Measurements from ENCODE around the gene CAPN10.

Gene CAPN10

DNA sequence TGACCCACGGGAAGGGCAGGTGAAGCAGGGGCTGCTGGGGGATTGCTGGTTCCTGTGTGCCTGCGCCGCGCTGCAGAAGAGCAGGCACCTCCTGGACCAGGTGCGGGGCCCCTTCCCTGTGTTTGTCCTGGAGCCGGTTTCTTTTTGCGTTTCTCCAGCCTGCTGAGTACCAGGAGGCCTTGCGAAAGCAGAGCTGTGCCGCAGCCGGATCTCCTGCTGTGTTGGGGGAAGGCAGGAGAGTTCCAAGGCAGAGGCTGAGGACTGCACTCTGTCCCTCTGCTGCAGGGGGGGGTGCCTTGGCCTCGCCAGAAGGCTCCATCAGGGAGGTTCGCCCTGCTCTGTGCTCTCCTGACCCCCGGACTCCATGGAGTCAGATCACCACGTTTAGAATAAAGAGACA is 2.8 kb downstream of the CAPN10 start:
- DNase-seq (ENCODE audit: low read depth in 3 of 3) = no peak

DNA sequence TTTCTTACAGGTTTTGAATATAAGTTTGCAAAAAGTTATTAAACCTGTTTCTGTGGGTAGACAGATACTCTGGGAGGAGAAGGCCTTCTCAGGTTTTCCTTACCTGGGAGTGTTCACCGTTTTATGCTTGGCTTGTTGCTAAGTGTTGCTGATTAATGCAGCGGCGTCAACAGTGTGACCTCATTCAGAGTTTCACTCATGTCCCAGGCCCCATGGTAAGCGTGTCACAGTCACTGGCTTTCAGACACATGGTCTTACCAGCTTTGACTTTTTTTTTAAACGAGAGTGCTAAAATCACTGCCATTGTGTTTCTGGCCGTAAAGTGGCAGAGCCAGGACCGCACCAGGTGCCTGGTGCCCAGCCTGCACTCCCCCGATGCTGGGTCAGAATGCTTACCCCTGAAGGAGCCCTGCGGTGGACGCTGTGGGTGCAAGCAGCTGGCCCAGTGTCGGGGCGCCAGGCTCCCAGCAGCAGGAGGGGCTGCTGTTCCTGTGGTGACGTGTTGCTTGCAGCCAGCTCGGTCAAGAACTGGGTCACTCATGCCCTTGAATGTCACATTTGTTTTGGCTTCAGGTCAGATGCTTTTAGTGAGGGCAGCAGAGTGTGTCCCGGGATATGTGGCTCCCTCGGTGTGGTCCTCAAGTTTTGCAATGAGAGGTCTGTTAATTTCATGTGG is 3.5 kb downstream of the CAPN10 start:
- no peak for DNase-seq (ENCODE audit: low read depth in 3 of 3)

DNA sequence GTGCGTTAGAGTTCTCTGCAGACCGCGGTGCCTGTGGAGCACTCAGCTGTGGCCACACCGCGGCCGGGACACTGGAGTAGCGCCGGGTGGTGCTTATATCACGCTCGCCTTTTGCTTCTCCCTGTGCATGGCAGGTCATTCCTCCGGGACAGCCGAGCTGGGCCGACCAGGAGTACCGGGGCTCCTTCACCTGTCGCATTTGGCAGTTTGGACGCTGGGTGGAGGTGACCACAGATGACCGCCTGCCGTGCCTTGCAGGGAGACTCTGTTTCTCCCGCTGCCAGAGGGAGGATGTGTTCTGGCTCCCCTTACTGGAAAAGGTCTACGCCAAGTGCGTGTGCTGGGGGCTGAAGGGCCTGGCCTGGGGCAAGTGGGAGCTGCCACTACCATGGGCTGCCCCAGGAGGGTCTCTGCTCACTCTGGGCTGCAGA is 4.2 kb downstream of the CAPN10 start:
- DNase-seq (ENCODE audit: low read depth in 3 of 3) = no peak

DNA sequence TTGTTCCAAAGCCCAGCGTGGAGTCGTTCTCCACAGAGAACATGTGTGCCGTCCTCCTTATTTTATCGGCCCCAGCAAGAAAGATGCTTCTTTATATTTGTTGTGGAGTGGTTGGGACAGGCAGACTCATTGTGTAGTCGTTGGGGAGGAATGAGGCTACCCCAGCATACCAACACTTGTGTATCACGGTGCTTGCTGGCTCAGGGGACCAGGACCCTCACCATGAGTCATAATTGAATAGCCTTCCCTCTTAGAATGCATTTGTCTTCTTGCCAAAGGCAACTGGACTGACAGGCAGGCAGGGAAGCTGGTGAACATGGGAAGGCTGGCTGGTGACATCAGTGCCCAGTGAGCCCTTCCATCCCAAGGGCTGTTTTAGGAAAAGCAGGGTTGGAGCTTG is 4.7 kb downstream of the CAPN10 start:
- no peak for DNase-seq (ENCODE audit: low read depth in 3 of 3)

DNA sequence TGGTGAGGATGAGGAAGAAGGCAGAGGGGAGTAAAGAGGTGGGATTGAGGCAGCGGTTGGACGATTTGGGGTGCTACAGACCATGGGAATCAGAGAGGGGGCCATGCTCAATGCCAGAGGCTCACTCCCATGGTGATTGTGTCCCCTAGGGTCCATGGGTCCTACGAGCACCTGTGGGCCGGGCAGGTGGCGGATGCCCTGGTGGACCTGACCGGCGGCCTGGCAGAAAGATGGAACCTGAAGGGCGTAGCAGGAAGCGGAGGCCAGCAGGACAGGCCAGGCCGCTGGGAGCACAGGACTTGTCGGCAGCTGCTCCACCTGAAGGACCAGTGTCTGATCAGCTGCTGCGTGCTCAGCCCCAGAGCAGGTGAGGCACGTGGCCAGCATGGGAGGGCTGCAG is 5.2 kb downstream of the CAPN10 start:
- no peak for DNase-seq (ENCODE audit: low read depth in 3 of 3)

DNA sequence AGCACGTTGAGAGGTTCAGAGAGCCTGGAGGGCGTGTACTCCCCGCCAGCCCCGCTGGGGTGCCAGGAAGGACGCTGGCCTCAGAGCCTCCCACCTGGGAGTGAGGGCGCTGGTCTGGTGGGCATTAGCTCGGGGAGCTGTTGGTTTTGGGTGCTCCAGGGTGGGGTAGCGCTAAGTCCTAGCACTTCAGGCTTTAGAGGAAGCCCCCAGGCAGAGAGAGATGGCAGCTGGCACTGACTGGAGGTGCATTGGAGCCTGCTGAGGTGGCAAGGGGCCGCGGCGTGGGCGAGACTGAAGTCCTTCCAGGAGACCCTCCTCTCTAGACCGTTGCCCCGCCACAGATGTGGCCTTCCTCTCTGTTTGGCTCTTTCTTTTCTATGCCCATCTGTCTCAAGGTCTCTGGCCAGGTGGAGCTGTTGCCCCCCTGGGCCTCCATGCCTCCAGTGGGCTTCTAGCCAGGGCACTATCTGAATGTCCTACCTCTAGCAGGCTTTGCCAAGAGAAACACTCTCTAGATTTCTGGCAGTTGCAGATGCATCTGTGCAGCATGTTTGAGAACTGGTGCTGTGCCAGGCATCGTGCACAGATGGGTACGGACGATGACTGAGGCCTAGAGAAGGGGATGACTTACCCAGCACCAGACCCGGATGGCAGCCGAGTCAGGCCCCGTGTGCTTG is 6.6 kb downstream of the CAPN10 start:
- no peak for DNase-seq (ENCODE audit: low read depth in 3 of 3)

DNA sequence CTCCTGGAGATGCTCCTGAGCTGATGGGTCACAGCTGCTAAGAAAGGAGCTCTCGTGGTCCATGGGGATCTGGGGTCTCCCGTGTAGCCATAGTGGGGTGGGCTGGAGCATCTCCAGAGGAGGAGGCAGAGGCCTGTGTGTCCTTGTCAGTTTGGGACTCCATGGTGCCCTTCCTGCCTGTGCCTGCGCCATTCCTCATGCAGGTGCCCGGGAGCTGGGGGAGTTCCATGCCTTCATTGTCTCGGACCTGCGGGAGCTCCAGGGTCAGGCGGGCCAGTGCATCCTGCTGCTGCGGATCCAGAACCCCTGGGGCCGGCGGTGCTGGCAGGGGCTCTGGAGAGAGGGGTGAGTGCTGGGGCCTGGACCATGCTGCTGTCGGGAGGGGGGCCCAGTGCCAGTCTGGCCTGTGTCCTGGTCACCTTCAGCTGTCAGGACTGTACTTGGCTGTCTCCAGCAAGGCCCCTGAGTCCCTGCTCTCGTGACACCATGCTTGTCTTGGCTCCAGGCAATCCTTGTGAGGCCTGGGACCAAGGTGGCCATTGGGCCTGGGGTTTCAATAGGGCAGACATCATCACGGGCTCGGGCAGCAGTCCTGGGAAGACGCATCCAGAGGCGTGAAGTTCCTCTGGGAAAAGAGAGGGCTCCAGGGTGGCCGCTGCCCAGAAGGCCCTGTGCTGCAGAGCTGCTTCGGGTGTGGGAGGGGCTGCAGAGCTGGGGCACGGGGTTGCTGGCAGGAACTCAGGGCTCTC is 7.3 kb downstream of the CAPN10 start:
- DNase-seq (ENCODE audit: low read depth in 3 of 3) = no peak

DNA sequence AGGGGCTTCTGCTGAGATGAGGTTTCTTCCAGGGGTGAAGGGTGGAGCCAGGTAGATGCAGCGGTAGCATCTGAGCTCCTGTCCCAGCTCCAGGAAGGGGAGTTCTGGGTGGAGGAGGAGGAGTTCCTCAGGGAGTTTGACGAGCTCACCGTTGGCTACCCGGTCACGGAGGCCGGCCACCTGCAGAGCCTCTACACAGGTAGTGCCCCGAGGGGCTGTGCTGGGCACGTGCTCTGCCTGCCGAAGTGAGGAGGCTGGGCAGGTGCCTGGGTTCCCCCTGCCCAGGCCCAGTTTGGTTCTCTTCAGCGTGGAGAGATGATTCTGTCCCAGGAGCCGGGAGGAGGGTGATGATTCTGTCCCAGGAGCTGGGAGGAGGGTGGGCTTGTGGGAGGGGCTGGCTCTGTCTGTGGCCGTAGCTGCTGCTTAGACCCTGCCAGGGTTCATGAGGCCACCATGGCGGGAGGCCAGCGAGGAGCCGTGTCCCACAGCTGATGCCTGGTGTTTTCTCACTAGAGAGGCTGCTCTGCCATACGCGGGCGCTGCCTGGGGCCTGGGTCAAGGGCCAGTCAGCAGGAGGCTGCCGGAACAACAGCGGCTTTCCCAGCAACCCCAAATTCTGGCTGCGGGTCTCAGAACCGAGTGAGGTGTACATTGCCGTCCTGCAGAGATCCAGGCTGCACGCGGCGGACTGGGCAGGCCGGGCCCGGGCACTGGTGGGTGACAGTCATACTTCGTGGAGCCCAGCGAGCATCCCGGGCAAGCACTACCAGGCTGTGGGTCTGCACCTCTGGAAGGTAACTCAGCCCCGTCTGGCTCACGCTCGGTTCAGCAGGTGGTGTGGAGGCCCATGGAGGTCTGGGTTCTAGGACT is 8.2 kb downstream of the CAPN10 start:
- DNase-seq (ENCODE audit: low read depth in 3 of 3) = no peak

DNA sequence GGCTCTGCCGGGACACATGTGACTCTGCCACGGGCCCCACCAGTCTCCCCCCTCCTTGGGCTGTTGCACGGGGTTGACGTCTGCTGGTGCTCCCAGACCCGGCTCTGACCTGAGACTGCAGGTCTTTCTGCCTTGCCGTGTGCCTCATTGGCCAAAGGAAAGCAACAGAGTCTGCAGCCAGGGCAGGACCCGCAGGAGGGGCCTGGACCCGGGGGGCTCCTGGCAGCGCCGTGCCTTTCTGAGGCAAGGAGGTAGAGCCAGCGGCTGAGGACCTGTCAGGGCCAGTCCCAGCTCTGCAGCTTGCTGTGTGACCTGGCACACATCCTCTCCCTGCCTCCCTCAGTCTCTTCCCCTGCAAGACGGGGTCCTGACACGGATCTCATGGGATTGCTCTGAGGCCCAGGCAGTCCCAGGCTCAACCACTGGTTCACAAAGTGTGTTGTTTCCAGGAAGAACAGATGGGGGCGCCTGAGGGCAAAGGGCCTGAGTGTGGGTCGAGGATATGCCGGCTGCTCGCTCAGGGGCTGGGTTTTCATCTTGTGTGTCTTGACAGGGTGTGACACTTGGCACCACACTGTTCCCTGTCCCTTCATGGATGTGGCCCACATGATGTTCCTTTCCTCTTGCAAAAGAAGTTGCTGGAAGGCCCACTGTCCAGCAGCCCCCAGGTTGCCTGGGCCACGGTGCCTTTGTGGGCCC is 9.0 kb downstream of the CAPN10 start:
- no peak for DNase-seq (ENCODE audit: low read depth in 3 of 3)

DNA sequence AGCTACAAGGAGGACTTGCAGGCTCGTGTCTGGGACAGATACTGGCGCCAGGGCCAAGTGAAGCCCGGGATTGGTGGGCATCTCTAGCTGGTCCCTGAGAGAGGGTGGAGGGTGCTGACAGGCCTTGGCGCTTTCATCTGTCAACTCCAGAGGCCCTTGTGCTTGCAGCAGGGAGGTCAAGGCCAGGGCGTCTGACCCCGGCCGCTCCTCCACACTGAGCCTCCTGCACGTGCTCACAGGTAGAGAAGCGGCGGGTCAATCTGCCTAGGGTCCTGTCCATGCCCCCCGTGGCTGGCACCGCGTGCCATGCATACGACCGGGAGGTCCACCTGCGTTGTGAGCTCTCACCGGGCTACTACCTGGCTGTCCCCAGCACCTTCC is 9.5 kb downstream of the CAPN10 start:
- no peak for DNase-seq (ENCODE audit: low read depth in 3 of 3)

DNA sequence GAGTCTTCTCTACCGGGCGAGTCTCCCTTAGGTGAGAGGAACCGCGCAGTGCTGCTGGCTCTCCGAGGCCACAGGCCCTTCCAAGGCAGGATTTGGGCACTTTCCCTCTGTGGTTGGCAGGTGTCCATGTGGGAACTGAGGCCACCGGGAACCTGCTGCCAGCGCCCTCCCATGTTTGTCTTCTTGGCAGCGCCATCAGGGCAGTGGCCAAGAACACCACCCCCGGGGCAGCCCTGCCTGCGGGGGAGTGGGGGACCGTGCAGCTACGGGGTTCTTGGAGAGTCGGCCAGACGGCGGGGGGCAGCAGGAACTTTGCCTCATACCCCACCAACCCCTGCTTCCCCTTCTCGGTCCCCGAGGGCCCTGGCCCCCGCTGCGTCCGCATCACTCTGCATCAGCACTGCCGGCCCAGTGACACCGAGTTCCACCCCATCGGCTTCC is 10.0 kb downstream of the CAPN10 start:
- DNase-seq (ENCODE audit: low read depth in 3 of 3) = no peak

DNA sequence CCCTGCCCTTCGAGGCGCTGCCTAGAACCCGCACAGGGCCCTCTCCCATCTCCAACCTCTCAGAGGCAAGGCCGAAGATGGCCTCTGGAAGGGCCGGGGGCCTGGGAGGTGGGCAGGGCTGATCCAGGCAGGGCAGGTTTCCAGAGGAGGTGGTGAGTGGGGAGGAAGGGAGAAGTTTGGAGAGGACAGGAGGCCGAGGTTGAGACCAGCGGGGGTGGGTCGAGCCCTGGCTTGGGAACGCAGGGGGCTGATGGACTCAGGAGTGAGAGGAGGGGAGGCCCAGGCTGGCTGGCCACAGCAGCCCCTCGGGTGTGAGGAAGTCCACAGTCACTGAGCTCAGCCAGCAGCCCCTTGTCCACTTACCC is 10.5 kb downstream of the CAPN10 start:
- no peak for DNase-seq (ENCODE audit: low read depth in 3 of 3)

DNA sequence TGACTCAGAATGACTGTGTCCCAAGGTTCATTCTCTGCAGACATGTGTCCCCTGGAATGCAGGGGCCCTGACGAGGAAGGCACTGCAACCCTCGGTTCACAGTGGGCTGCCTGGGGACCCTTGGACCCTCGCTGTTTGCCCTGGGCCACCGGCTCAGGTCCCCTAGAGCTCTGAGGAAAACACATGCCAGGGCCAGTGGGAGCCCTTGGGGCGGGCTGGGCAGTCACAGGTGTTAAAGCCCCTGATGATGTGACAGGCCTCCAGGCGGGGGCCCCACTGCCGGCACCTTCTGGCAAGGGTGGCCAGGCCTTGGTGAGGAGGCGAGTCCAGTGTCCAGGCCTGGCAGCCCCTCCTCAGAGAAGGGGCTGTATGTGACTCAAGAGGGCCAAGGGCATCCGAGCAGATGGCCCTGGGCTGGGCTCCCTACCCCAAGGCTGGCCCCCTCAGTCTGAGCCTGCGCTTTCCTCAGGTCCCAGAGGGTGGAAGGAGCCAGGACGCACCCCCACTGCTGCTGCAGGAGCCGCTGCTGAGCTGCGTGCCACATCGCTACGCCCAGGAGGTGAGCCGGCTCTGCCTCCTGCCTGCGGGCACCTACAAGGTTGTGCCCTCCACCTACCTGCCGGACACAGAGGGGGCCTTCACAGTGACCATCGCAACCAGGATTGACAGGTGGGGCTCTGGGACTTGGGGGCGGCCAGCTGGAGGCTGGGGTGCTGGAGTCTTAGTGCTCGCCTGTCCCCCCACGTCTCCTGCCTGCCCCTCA is 11.1 kb downstream of the CAPN10 start:
- no peak for DNase-seq (ENCODE audit: low read depth in 3 of 3)

DNA sequence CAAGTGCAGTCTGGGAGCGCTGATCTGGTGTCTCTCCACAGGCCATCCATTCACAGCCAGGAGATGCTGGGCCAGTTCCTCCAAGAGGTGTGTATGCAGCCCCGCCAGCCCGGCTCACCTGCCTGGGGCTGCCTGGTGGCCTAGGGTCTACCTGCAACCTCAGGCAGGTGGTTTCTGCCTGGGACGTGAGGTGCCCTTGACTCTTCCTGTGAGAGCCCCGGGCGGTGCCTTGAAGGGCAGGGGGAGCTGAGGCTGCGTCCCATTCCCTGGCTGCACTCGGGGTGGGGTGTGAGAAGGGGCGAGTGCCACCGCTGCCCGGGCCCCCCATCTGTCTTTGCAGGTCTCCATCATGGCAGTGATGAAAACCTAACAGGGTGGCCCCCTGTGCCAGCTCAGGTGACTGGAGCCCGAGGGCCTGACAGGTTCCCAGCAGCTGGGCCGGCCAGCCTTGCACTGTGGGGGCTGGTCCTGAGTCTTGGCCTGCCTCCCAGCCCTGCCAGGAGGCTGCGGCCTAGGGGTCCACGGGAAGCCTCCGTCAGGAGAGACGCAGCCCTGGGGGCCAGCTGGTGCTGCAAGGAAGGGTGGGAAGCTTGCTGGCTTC is 11.9 kb downstream of the CAPN10 start:
- no peak for DNase-seq (ENCODE audit: low read depth in 3 of 3)

DNA sequence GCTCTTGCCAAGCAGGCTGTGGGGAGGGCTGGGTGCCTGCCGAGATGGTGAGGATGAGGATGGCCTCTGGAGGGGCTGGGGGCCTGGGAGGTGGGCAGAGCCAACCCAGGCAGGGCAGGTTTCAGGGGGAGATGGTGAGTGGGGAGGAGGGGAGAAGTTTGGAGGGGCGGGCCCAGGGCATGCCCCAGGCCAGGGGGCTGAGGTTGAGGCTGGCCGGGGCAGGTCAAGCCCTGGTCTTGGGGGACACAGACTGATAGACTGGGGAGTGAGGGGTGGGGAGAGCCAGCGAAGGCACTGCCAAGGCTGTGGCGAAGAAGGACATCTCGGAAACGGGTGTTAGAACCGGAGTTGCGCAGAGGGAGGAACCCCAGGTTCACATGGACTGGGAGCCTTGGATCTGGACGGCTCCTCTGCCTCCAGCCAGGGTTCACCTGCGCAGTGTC is 12.6 kb downstream of the CAPN10 start:
- no peak for DNase-seq (ENCODE audit: low read depth in 3 of 3)

DNA sequence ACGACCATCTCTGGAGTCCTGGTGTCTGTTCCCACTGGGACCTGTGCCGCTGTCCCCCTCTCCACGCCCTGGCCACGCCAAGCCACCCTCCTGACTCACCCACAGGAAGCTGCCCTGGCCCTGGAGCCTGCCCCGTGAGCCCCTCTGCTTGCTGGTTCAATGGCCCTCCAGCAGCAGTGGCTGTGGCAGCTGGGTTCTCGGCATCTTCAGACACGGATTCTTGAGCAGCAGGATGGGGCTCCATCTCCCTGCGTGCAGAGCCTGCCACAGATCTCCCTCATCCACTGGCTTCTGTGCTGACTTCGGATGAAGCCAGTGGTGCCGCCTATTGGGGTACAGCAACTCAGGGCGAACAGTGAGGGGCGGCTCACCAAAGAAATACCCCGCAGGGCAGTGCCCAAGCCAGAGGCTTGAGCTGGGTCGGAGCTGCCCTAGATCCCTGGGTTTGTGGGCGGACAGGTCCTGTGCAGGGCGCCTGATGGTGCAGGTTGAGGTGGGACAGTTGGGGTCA is 14.0 kb downstream of the CAPN10 start:
- DNase-seq (ENCODE audit: low read depth in 3 of 3) = no peak

DNA sequence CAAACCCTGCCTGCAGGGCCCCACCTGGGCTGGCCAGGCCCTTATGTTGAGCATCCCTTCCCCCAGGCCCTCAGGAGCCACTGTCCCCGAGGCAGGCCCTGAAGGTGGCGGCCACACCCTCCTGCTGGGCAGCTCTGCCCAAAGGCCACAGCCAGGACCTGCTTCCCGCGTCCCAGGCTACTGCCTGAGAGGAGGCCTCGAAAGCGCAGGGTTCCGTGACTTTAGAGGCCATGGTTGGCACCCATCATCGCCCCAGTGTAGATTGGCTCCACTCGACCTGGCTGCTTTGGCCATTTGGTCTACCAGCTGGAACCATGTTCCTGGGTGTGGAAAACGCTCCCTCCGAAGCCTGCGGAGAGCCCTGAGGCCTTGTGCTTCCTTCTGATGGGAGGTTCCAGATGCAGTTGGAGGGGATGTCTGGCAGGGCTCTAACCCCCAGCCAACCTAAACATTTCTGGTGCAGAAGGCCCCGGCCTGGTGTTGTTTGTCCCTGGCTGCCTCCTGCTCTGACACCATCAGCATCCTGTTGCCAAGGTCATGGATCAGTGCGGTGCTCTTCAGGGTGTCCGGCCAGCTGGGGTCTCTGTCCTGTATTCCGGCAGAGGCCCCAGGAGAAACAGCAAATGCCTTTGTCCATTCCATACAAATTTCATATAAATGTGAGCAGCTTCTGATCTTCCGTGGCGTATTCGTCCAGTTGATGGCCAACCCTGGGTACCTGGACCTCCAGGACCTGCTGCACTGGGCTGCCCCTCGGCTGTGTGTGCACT is 14.7 kb downstream of the CAPN10 start:
- no peak for DNase-seq (ENCODE audit: low read depth in 3 of 3)

DNA sequence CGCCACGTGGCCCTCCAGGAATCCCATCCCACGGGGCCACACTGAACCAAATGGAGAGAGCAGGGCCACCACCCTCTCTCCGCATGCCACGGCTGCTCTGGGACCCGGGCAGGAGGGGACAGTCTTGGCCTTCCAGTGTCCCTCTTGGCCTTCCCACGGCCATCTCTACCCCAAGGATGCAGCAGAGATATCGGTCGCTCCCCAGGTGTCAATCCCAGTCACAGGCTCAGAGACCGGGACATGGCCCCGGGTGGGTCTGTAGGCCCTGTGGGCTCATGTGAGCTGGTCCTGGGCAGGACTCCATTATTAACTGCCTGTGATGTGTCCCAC is 15.3 kb downstream of the CAPN10 start:
- no peak for DNase-seq (ENCODE audit: low read depth in 3 of 3)

DNA sequence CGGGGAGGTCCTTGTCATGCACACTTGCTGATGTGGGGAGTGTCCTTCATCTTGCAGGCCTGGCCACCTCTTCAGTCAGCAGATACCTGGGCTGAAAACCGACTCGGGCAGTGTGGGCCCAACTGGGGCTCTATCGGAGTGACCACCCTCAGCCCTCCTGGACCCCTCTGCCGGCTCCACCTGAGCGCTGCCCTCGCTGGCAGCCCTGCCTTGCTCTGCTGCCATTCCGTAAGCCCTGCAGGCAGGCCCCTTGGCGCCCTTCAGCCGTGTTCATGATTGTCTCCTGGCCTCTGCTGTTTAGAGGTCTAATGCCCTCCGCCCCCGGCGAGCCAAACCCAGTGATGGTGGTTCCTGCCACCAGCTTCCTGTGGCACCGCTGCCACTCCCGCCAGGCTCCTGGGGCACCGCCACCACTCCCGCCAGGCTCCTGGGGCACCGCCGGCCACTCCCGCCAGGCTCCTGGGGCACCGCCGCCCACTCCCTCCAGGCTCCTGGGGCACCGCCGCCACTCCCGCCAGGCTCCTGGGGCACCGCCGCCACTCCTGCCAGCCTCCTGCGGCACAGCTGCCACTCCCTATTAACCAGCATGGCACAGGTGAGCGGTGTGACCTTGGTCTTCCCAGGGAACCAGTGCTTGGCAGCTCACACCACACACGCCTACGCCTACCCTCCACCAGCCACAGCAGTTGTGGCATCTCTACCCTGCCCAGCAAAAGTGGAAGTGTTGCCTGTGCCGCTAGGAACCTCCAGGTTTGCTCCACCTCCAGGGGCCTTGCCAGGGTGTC is 15.9 kb downstream of the CAPN10 start:
- no peak for DNase-seq (ENCODE audit: low read depth in 3 of 3)

All from stimulated activated CD4-positive, alpha-beta T cell treated with anti-CD3 and anti-CD28 coated beads, TNF-alpha, amount 100 ng/mL, for 4 hours (primary cell).